Uterus (tissue), 4 donors: Measurements from ENCODE around the gene PEAK1. TPM values are rescaled to one million over a fixed set of nuclear protein-coding genes. Genes with fewer than 3 reads are reported as not detected.

Experiments
- DNase-seq, 2 donors: peaks; one replicate each; pipeline ENCODE4 v3.0.0-alpha.2; 2019 to 2020
- H3K27ac ChIP-seq, 2 donors: fragments of 200-600 bp; sonication (generic); 1 replicate in 1 of 2; 2 replicates in 1 of 2; pipeline ENCODE4 v1.5.1; 2016 to 2018
- H3K27me3 ChIP-seq, 2 donors: fragments of 200-600 bp; sonication (generic); one replicate each; pipeline ENCODE4 v1.5.1; 2018 to 2019; ENCODE audit warnings: control low read depth in 1 of 2
- H3K36me3 ChIP-seq, 2 donors: fragments of 200-600 bp; sonication (generic); one replicate each; pipeline ENCODE4 v1.5.1; 2019; ENCODE audit warnings: control low read depth in 1 of 2
- H3K4me1 ChIP-seq, 2 donors: fragments of 200-600 bp; sonication (generic); one replicate each; pipeline ENCODE4 v1.5.1; 2018 to 2019; ENCODE audit warnings: control low read depth in 1 of 2
- H3K4me3 ChIP-seq, 2 donors: fragments of 200-600 bp; sonication (generic); 1 replicate in 1 of 2; 2 replicates in 1 of 2; pipeline ENCODE4 v1.5.1; 2018 to 2019; ENCODE audit warnings: mild to moderate bottlenecking in 1 of 2
- H3K9me3 ChIP-seq, 2 donors: fragments of 200-600 bp; sonication (generic); one replicate each; pipeline ENCODE4 v1.5.1; 2019; ENCODE audit warnings: control low read depth in 1 of 2
- POLR2A ChIP-seq, 2 donors: fragments of 450-650 bp; IDR thresholded peaks; one replicate each; pipeline ENCODE4 v1.6.1; 2016; ENCODE audit warnings: antibody characterized with exemption in 2 of 2, mild to moderate bottlenecking in 1 of 2, moderate library complexity in 1 of 2
- intact Hi-C: fragments of 100-400 bp; cut with DNase I; formaldehyde crosslinking; loops from one replicate; pipeline ENCODE4 v1.15.1; 2023; ENCODE audit warnings: low total_unique reads
- total RNA-seq, 4 donors: library from RNA; depleted of rRNA in 3 of 4; stranded (reverse); fragments of >200 nt in 3 of 4; gene quantifications; one replicate each; pipeline versions ENCODE4 v1.1.0 to v1.2.4, GENCODE V29; 2014 to 2023
- TF ChIP-seq, protein P1 (sequence below), 4 experiments: fragments of 200-600 bp in 2 of 4; fragments of 450-650 bp in 2 of 4; sonication (generic) in 2 of 4; IDR thresholded peaks; one replicate each; pipeline ENCODE4 v1.5.1; 2016 to 2019; ENCODE audit warnings: antibody characterized with exemption in 4 of 4, mild to moderate bottlenecking in 2 of 4, moderate library complexity in 1 of 4
- donor health status: DM: yes; HTN: yes; CAD: no.

The PEAK1 gene
- total RNA-seq, 4 donors from 2014 or later, result 14.4 to 87.3 (median 43.5) TPM

DNA sequence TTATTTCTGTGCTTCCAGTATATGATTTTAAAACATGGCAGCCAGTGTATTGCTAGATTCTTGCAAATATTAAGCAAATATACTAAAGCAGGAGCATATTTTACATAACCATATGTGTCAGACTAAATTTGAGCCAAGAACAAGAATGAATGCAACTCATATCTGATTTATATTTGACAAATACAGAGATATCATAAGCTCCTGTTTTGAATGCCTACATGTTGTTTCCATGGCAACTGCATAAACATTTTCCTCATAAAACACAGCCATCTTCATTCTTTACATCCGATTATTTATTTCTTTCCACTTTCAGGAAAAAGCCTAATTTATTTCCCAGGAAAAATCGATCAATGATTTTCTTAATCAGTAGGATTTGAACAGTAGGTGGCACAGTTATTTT, 176.8 kb downstream of the PEAK1 start:
- Histone ChIP-seq H3K4me1 (no peaks in the 10 kb centered on the region), H3K36me3 (no peaks in the 10 kb centered on the region), H3K27me3 (no peaks in the 10 kb centered on the region), H3K4me3 (no peak overlapping the region), H3K9me3 (no peaks in the 10 kb centered on the region), H3K27ac (no peak overlapping the region)
- DNase-seq, result no peak
- intact Hi-C loops, result no loop called here
- TF ChIP-seq, protein P1, sequence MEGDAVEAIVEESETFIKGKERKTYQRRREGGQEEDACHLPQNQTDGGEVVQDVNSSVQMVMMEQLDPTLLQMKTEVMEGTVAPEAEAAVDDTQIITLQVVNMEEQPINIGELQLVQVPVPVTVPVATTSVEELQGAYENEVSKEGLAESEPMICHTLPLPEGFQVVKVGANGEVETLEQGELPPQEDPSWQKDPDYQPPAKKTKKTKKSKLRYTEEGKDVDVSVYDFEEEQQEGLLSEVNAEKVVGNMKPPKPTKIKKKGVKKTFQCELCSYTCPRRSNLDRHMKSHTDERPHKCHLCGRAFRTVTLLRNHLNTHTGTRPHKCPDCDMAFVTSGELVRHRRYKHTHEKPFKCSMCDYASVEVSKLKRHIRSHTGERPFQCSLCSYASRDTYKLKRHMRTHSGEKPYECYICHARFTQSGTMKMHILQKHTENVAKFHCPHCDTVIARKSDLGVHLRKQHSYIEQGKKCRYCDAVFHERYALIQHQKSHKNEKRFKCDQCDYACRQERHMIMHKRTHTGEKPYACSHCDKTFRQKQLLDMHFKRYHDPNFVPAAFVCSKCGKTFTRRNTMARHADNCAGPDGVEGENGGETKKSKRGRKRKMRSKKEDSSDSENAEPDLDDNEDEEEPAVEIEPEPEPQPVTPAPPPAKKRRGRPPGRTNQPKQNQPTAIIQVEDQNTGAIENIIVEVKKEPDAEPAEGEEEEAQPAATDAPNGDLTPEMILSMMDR (IDR thresholded peaks at IDR 0.05), result no peak
- TF ChIP-seq POLR2A (IDR thresholded peaks at IDR 0.05), result no peak

DNA sequence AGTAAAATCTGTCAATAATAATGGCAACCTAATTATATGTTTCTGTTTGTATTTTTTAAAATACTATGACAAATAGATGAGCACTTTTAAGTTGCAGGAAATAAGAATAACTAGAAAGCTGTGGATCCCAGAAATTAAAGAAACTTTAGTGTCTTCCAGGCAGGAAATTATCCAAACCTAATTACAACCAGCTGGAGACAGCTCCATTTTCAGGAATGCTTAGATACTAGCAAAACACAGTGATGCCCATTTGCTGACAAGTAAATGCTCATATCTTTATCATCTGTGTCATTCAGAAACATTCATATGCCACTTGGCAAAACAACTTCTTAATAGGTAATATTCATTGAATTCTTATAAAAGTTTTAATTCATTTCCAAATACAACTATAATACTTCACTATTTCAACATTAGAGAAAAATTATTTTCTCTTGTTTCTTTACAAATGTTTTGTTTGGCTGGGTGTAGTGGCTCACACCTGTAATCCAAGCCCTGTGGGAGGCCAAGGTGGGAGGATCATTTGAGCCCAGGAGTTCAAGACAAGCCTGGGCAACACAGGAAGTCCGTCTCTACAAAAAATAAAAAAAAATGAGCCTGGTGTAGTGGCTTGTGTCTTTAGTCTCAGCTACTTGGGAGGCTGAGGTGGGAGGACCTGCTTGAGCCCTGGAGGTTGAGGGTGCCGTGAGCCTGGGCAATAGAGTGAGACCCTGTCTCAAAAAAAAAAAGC, 179.9 kb downstream of the PEAK1 start:
- H3K36me3 ChIP-seq, result no peaks in the 10 kb centered on the region
- no peaks in the 10 kb centered on the region for H3K4me1 ChIP-seq
- intact Hi-C loops, result no loop called here
- no peak overlapping the region for H3K4me3 ChIP-seq
- TF ChIP-seq, protein P1 (IDR thresholded peaks at IDR 0.05), result no peak
- no peak for TF ChIP-seq POLR2A (IDR thresholded peaks at IDR 0.05)
- H3K9me3 ChIP-seq, result no peaks in the 10 kb centered on the region
- no peaks in the 10 kb centered on the region for H3K27me3 ChIP-seq
- DNase-seq, result no peak
- H3K27ac ChIP-seq, result no peak overlapping the region

DNA sequence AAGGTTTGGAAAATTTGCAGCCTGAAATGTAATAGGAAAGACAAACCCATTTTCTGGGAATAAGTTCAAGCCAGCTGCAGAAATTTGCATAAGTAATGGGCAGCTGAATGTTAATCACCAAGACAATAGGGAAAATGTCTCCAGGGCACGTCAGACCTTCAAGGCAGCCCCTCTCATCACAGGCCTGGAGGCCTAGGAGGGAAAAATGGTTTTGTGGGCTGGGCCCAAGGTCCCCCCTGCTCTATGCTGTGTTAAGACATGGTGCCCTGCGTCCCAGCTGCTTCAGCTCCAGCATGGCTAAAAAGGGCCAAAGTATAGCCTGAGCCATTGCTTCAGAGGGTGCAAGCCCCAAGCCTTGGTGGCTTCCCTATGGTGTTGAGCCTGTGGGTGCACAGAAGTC, 184.3 kb downstream of the PEAK1 start:
- DNase-seq, result no peak
- no peaks in the 10 kb centered on the region for H3K4me1 ChIP-seq
- H3K27ac ChIP-seq, result no peak overlapping the region
- no peaks in the 10 kb centered on the region for H3K27me3 ChIP-seq
- no peaks in the 10 kb centered on the region for H3K9me3 ChIP-seq
- no peak overlapping the region for H3K4me3 ChIP-seq
- intact Hi-C loops, result no loop called here
- no peaks in the 10 kb centered on the region for H3K36me3 ChIP-seq
- TF ChIP-seq POLR2A (IDR thresholded peaks at IDR 0.05), result no peak
- TF ChIP-seq, protein P1 (IDR thresholded peaks at IDR 0.05), result no peak

DNA sequence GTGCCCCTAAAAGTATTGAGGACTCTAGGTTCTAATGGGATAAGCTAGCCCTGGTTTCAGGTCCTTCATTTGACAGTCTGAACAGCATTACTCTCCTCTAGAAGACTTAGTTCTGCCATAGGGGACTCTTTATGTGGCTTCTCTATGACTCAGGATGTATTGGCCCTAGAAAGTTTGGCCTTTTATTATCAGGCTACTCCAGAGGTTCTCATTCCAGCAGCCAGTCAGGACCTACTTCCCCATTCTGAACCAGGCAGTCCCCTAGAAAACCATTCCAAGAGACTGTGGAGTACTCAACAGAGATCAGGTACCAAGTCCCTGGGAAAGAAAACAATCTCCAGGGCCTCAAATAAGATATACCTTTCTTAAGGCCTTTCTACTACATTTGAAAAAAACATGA, 191.1 kb downstream of the PEAK1 start:
- no peaks in the 10 kb centered on the region for H3K27me3 ChIP-seq
- no peak for DNase-seq
- no peak overlapping the region for H3K4me3 ChIP-seq
- peaks cover 0 to 7% of the 10 kb centered on the region in 2 donors for H3K4me1 ChIP-seq
- no peaks in the 10 kb centered on the region for H3K9me3 ChIP-seq
- H3K36me3 ChIP-seq, result no peaks in the 10 kb centered on the region
- intact Hi-C loops, result no loop called here
- H3K27ac ChIP-seq, result no peak overlapping the region
- no peak for TF ChIP-seq POLR2A (IDR thresholded peaks at IDR 0.05)
- TF ChIP-seq, protein P1 (IDR thresholded peaks at IDR 0.05), result no peak

DNA sequence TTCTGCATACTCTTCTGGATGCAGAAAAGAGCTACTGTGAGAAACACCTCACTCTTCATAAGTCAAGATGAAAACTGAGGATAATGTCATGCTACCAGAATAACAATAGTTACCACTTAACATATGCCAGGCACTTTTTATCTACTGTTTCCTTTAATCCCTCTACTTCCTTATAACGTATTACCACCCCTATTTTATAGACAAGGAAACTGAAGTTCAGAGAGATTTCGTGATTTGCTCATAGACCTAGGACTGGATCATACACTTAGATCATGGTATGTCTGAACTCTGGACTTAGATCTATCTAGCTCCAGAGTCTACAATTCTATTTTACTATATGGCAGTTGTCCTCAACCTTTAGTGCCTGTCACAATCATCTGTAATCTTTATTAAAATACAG, 193.3 kb downstream of the PEAK1 start:
- no peak overlapping the region for H3K4me3 ChIP-seq
- no peaks in the 10 kb centered on the region for H3K27me3 ChIP-seq
- TF ChIP-seq POLR2A (IDR thresholded peaks at IDR 0.05), result no peak
- TF ChIP-seq, protein P1 (IDR thresholded peaks at IDR 0.05), result no peak
- intact Hi-C loops, result no loop called here
- peaks cover 0 to 7% of the 10 kb centered on the region in 2 donors for H3K4me1 ChIP-seq
- no peak for DNase-seq
- no peaks in the 10 kb centered on the region for H3K36me3 ChIP-seq
- no peak overlapping the region for H3K27ac ChIP-seq
- no peaks in the 10 kb centered on the region for H3K9me3 ChIP-seq
